Fibroblast of villous mesenchyme (primary cell): ENCODE measurements around the gene CHRNA4. TPM values are rescaled to one million over a fixed set of nuclear protein-coding genes. Genes with fewer than 3 reads are reported as not detected.

Experiments
- DNase-seq: peaks from one replicate; pipeline ENCODE4 v3.0.0-alpha.2; 2010; ENCODE audit warnings: low read depth
- H3K4me3 ChIP-seq: 2 replicates; pipeline ENCODE4 v1.5.1; 2011; ENCODE audit warnings: low read depth, mild to moderate bottlenecking, low read length
- total RNA-seq: library from RNA; depleted of rRNA; stranded (reverse); fragments of >200 nt; gene quantifications from 2 replicates; pipeline ENCODE4 v1.2.3, GENCODE V29; 2012
- TF ChIP-seq, protein P1 (sequence below): IDR thresholded peaks from 2 replicates; pipeline ENCODE4 v1.5.1; 2012; ENCODE audit warnings: low read depth, mild to moderate bottlenecking, low read length; ENCODE audit not compliant: insufficient read depth

The CHRNA4 gene
- total RNA-seq, 1 donor, result not detected

GRCh38 chr20:63334356-63334755 lies 26.8 kb downstream of the CHRNA4 start:
- no peak for DNase-seq
- H3K4me3 ChIP-seq, result no peak overlapping the region
- TF ChIP-seq, protein P1, sequence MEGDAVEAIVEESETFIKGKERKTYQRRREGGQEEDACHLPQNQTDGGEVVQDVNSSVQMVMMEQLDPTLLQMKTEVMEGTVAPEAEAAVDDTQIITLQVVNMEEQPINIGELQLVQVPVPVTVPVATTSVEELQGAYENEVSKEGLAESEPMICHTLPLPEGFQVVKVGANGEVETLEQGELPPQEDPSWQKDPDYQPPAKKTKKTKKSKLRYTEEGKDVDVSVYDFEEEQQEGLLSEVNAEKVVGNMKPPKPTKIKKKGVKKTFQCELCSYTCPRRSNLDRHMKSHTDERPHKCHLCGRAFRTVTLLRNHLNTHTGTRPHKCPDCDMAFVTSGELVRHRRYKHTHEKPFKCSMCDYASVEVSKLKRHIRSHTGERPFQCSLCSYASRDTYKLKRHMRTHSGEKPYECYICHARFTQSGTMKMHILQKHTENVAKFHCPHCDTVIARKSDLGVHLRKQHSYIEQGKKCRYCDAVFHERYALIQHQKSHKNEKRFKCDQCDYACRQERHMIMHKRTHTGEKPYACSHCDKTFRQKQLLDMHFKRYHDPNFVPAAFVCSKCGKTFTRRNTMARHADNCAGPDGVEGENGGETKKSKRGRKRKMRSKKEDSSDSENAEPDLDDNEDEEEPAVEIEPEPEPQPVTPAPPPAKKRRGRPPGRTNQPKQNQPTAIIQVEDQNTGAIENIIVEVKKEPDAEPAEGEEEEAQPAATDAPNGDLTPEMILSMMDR, result no peak

- H3K4me3 ChIP-seq, result no peak overlapping the region
- TF ChIP-seq, protein P1, result no peak
- no peak for DNase-seq
Observed at GRCh38 chr20:63333241-63333836, 27.8 kb downstream of the CHRNA4 start.

DNA sequence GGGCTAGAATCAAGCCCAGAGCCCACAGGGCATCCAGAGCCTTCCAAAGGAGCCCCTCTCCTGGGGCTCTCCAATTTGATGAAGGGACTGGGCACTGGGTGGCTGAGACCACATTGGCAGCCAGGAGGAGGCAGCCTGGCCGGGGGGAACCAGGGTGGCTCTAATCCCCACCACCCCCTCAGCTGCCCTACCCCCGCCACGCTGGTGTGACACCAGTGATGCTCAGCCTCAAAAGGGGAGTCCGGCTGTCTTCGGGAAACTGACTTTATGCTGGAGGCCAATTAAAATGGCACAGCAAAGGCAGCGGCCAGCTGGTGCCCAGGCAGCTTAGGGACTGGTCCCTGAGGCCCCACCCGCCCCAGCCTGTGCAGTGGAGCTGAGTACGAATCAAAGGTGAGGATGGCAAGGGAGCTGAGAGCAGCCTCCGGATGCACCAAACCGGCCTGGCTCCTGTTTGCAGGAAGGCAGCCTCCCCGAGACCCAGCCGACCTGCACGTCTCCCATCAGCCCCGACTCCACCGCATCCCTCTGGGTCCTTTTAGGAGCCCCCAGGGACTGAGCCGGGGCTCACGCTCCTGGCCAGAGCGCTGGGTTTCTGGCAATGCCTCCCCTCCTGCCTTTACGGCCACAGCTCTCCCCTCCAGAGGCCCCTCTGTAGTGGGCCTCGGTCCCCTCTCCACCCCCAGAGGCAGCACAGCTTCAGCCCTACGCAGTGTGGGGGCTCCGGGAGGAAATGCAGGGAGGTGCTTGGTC lies 28.5 kb downstream of the CHRNA4 start:
- no peak for DNase-seq
- H3K4me3 ChIP-seq, result no peak overlapping the region
- TF ChIP-seq, protein P1, result no peak

DNA sequence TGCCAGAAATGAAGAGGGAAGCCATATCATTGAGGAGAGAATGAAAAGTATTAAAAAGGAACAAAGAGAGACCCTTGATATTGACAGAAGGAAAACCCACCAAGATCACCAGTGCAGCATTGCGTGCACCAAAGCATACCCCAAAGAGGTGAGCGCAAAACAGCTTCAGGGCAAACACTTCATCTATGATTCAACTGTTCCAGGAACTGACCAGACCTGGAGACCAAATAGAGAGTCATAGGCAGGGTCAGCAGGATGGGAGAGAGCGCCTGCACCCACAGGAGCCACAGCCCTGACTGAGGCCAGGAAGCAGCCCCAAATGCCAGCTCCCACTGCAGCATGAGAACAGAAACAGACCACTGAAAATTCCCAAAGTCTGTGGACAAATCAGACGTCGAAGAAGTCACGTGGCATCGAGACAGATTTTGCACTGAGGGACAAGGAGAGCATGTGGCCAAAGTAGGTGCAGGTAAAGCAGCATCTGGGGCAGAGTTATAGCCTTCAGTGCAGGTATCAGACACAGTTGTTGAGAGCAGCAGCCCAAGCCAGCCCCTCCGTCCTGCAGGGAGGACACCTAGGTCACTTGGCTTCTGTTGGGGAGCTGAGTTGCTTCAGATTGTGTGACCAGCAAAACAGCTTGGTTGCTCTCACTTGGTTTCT lies 29.3 kb downstream of the CHRNA4 start:
- TF ChIP-seq, protein P1, result no peak
- DNase-seq, result no peak

GRCh38 chr20:63330940-63331339 lies 30.2 kb downstream of the CHRNA4 start:
- TF ChIP-seq, protein P1, result no peak
- no peak overlapping the region for H3K4me3 ChIP-seq
- DNase-seq, result no peak

More for the DNA sequence above, 29.3 kb downstream of the CHRNA4 start:
- no peak overlapping the region for H3K4me3 ChIP-seq

GRCh38 chr20:63330084-63330760 lies 30.9 kb downstream of the CHRNA4 start:
- TF ChIP-seq, protein P1, result no peak
- no peak for DNase-seq
- H3K4me3 ChIP-seq, result no peak overlapping the region
